Spleen (tissue), 11 donors: Measurements from ENCODE around the gene CD4. TPM values are rescaled to one million over a fixed set of nuclear protein-coding genes. Genes with fewer than 3 reads are reported as not detected.

Experiments used
- DNase-seq: peaks from one replicate; pipeline ENCODE4 v3.0.0-alpha.2; 2020
- H3K27ac ChIP-seq, 8 donors: fragments of 200-600 bp; sonication (generic) in 7 of 8; 1 replicate in 4 of 8; 2 replicates in 4 of 8; pipeline versions ENCODE4 v1.5.0 to v1.8.0; 2016 to 2021; ENCODE audit warnings: inconsistent platforms in 4 of 8, mild to moderate bottlenecking in 4 of 8, moderate library complexity in 1 of 8
- H3K27me3 ChIP-seq, 7 donors: fragments of 200-600 bp; sonication (generic) in 6 of 7; replicated peaks in 1 of 7; 1 replicate in 4 of 7; 2 replicates in 3 of 7; pipeline versions ENCODE4 v1.5.0 to v1.8.0; 2016 to 2021; ENCODE audit warnings: inconsistent platforms in 3 of 7, mild to moderate bottlenecking in 1 of 7
- H3K36me3 ChIP-seq, 6 donors: fragments of 200-600 bp; sonication (generic) in 5 of 6; 1 replicate in 4 of 6; 2 replicates in 2 of 6; pipeline versions ENCODE4 v1.5.0 to v1.8.0; 2016 to 2021; ENCODE audit warnings: inconsistent platforms in 2 of 6
- H3K4me1 ChIP-seq, 6 donors: fragments of 200-600 bp; sonication (generic) in 5 of 6; 1 replicate in 3 of 6; 2 replicates in 3 of 6; pipeline versions ENCODE4 v1.5.0 to v1.8.0; 2016 to 2021; ENCODE audit warnings: inconsistent platforms in 3 of 6
- H3K4me3 ChIP-seq, 8 donors: fragments of 200-600 bp; sonication (generic) in 7 of 8; 1 replicate in 4 of 8; 2 replicates in 4 of 8; pipeline versions ENCODE4 v1.5.0 to v1.8.0; 2016 to 2021; ENCODE audit warnings: inconsistent platforms in 4 of 8, mild to moderate bottlenecking in 4 of 8, moderate library complexity in 2 of 8
- H3K9me3 ChIP-seq, 8 donors: fragments of 200-600 bp; sonication (generic) in 7 of 8; 1 replicate in 4 of 8; 2 replicates in 4 of 8; pipeline versions ENCODE4 v1.5.0 to v1.8.0; 2016 to 2021; ENCODE audit warnings: inconsistent platforms in 4 of 8
- POLR2A ChIP-seq, 3 donors: fragments of 450-650 bp; IDR thresholded peaks; one replicate each; pipeline ENCODE4 v1.5.1; 2017; ENCODE audit warnings: antibody characterized with exemption in 3 of 3, mild to moderate bottlenecking in 1 of 3
- POLR2AphosphoS5 ChIP-seq, 3 donors: sonication (generic); formaldehyde crosslinking; IDR thresholded peaks; one replicate each; pipeline ENCODE4 v1.5.1; 2017; ENCODE audit warnings: antibody characterized with exemption in 3 of 3
- WGBS, 5 donors: extraction: QIAGEN DNeasy Blood & Tissue Kit in 3 of 5; methylation state at CpG; one replicate each; pipeline versions ENCODE4 v1.1.5 to v1.1.7; 2013 to 2018; 5-methylcytosine and 5-hydroxymethylcytosine counted together
- intact Hi-C: fragments of 100-400 bp; cut with DNase I; formaldehyde crosslinking; loops from one replicate; pipeline ENCODE4 v1.15.0; 2023; ENCODE audit warnings: low total_unique reads
- polyA plus RNA-seq, 3 donors: library from polyadenylated mRNA; stranded (reverse); fragments of 200-250 nt; gene quantifications; one replicate each; pipeline ENCODE4 v1.2.1, GENCODE V29; 2013
- total RNA-seq, 7 donors: library from RNA; depleted of rRNA in 3 of 7; stranded (reverse); fragments of >200 nt in 3 of 7; fragmentation: NEBNext Ultra II Directional in 4 of 7; extraction: Animal tissue kit (Norgen Biotek cat#: 25700) in 4 of 7; gene quantifications; one replicate each; pipeline versions ENCODE4 v1.1.0 to v1.2.1, GENCODE V29; 2016 to 2021
- TF ChIP-seq, protein P1 (sequence below), 11 experiments: fragments of 200-600 bp in 7 of 11; fragments of 450-650 bp in 4 of 11; sonication (generic) in 4 of 11; IDR thresholded peaks in 8 of 11; conservative IDR thresholded peaks in 3 of 11; 1 replicate in 7 of 11; 2 replicates in 4 of 11; pipeline versions ENCODE4 v1.4.0 to v1.8.0; 2016 to 2021; ENCODE audit warnings: antibody characterized with exemption in 11 of 11, inconsistent platforms in 4 of 11, mild to moderate bottlenecking in 1 of 11
- donor health status: healthy with polysubstance abuse.
- donor health status: DM: no; HTN: no; CAD: no; lungs with moderate emphysema.
- donor health status: DM: no; HTN: no; CAD: no.
- donor health status: Bipolar disorder and iron deficiency.
- donor health status: healthy.
- donor health status: DM: no; HTN: no; CAD: no.
- donor health status: DM: yes; HTN: yes; CAD: no.

The CD4 gene
- total and polyA plus RNA-seq, 10 donors: 21.8 to 207 (median 151) TPM

DNA sequence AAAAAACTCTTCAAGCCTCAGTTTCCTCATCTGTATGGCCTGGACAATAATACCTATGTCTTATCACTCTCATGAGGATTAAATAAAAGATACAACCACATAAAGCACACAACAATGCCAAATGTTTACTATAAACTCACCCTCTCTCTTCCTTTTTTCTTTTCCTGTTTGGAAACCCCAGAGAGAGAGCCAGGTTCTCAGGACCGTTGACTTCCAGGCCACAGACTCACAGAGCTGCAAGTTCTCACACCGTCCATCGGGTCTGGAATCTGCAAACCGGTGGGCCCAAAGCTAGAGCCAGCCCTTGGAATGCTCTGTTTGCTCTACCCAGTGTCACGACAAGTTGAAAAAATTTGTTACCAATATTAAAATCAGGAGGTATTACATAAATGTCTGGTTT lies 4.6 kb upstream of the CD4 start:
- intact Hi-C loops: no loop called here
- no peaks in the 10 kb centered on the region for H3K27me3 ChIP-seq
- H3K36me3 ChIP-seq: no peaks in the 10 kb centered on the region
- WGBS, 5 donors: 39 to 64% (median 58%) methylated on average over 5 of the region's 5 CpGs
- H3K9me3 ChIP-seq: no peaks in the 10 kb centered on the region
- TF ChIP-seq, protein P1, sequence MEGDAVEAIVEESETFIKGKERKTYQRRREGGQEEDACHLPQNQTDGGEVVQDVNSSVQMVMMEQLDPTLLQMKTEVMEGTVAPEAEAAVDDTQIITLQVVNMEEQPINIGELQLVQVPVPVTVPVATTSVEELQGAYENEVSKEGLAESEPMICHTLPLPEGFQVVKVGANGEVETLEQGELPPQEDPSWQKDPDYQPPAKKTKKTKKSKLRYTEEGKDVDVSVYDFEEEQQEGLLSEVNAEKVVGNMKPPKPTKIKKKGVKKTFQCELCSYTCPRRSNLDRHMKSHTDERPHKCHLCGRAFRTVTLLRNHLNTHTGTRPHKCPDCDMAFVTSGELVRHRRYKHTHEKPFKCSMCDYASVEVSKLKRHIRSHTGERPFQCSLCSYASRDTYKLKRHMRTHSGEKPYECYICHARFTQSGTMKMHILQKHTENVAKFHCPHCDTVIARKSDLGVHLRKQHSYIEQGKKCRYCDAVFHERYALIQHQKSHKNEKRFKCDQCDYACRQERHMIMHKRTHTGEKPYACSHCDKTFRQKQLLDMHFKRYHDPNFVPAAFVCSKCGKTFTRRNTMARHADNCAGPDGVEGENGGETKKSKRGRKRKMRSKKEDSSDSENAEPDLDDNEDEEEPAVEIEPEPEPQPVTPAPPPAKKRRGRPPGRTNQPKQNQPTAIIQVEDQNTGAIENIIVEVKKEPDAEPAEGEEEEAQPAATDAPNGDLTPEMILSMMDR (IDR thresholded peaks at IDR 0.05 in 8 of 11, conservative IDR thresholded peaks at IDR 0.05 in 3 of 11): no peak
- TF ChIP-seq POLR2A (IDR thresholded peaks at IDR 0.05) (no peak), POLR2AphosphoS5 (IDR thresholded peaks at IDR 0.05) (no peak)
- peaks cover 0 to 51% (median 24%) of the 10 kb centered on the region in 6 donors for H3K4me1 ChIP-seq
- peak overlapping the region in 2 of 8 donors; percentile 10 to 28 for H3K27ac ChIP-seq
- no peak for DNase-seq
- H3K4me3 ChIP-seq: no peak overlapping the region

DNA sequence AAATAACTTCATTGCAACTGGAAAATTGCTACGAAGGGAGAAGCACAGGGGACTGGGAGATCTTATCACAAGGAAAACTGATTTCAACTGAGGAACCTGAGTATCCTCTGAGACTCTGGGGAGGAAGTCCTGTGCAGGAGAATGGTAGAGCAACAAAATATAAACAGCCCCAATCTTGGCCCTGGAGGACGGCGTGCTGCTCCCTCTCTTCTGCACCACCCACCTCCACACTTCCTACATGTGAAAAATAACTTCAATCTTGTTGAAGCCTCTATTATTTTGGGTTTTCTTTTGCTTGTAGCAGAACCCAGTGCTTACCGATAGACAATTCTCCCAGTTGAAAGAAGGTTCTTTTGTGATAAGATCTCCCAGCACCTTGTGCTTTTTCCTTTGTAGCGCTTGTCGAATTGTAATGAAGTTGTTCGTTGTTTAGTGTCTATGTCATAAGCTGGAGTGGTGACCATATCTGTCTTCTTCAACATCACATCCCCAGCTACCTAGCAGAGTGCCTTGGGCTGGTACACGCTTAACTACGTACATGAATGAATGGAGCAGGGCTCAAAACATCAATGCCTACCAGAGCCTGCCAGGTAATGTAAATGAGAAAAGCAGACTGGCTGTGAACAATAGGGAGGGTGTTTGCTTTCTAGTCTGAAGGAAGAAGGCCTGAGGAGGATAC lies 2.8 kb upstream of the CD4 start:
- Histone ChIP-seq H3K4me1 (peaks cover 0 to 54% (median 29%) of the 10 kb centered on the region in 6 donors), H3K36me3 (no peaks in the 10 kb centered on the region), H3K4me3 (no peak overlapping the region), H3K27me3 (no peaks in the 10 kb centered on the region), H3K9me3 (no peaks in the 10 kb centered on the region), H3K27ac (peak overlapping the region in 5 of 8 donors; percentile 31 to 49 (median 43))
- TF ChIP-seq POLR2A (IDR thresholded peaks at IDR 0.05) (no peak), POLR2AphosphoS5 (IDR thresholded peaks at IDR 0.05) (no peak)
- TF ChIP-seq, protein P1 (IDR thresholded peaks at IDR 0.05 in 8 of 11, conservative IDR thresholded peaks at IDR 0.05 in 3 of 11): no peak
- WGBS, 5 donors: 51 to 65% (median 61%) methylated on average over 9 of the region's 9 CpGs
- DNase-seq: no peak
- intact Hi-C loops: no loop called here

DNA sequence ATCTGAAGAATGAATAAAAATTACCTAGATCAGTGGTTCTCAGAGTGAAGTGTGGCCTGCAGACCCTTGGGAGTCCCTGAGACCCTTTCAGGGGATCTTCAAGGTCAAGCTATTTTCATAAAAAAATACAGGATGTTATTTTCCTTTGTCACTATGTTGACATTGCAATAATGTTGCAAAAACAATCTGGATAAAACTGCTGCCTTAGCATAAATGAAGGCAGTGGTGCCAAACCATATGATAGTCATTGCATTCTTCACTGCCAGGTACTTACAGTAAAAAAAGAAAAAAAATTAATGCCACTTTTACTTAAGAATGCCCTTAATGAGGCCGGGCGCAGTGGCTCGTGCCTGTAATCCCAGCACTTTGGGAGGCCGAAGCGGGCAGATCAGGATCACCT lies 2.0 kb upstream of the CD4 start:
- H3K36me3 ChIP-seq: no peaks in the 10 kb centered on the region
- DNase-seq: peak; percentile 25
- no peak overlapping the region for H3K4me3 ChIP-seq
- no peak for TF ChIP-seq POLR2A (IDR thresholded peaks at IDR 0.05)
- TF ChIP-seq, protein P1 (IDR thresholded peaks at IDR 0.05 in 8 of 11, conservative IDR thresholded peaks at IDR 0.05 in 3 of 11): no peak
- no peak for TF ChIP-seq POLR2AphosphoS5 (IDR thresholded peaks at IDR 0.05)
- peak overlapping the region in 5 of 8 donors; percentile 31 to 49 (median 43) for H3K27ac ChIP-seq
- 88 to 96% (median 95%) methylated on average over 5 of the region's 5 CpGs for WGBS, 5 donors
- no peaks in the 10 kb centered on the region for H3K27me3 ChIP-seq
- no peaks in the 10 kb centered on the region for H3K9me3 ChIP-seq
- H3K4me1 ChIP-seq: peaks cover 0 to 60% (median 35%) of the 10 kb centered on the region in 6 donors
- intact Hi-C loops: no loop called here

DNA sequence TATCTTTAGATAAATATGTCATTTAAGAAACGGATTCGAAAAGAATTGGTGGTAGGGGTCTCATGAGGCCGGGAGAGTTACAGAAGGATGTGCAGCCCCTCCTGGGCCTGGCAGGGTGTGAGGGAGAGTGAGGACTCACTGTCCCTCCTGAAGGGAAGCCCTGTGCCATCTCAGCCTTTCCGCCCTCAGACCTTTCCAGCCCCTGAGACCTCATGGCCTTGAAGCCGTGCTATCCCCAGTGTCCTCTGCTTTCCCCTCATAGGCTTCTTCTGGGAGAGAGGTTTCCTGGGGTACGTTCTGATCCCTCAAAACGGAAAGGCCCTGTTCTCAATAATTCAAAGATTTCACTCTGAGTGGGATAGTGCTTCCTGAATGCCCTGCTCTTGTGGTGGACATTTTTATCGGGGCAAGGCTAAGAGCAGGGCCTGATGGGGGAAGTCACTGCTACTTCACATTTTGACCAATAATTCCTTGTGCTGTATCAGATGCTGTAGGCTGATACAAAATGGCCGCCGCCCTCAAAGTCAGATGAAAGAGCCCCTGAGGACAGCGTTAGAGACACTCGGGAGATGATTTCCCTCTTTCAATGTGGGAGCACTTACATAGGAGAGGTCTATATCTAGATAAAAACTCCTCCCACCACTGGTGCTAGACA lies 1.3 kb downstream of the CD4 start:
- WGBS, 5 donors: 65 to 73% (median 71%) methylated on average over 12 of the region's 12 CpGs
- Histone ChIP-seq H3K36me3 (peaks cover 0 to 10% (median under 1%) of the 10 kb centered on the region in 6 donors), H3K27me3 (peaks cover 0 to 7% (median 0%) of the 10 kb centered on the region in 7 donors), H3K4me1 (peaks cover 3 to 65% (median 41%) of the 10 kb centered on the region in 6 donors), H3K4me3 (peak overlapping the region; percentile 20 to 66 (median 43)), H3K27ac (peak overlapping the region; percentile 68 to 87 (median 80)), H3K9me3 (no peaks in the 10 kb centered on the region)
- DNase-seq: peak; percentile 62
- TF ChIP-seq POLR2A (IDR thresholded peaks at IDR 0.05): no peak
- TF ChIP-seq, protein P1 (IDR thresholded peaks at IDR 0.05 in 8 of 11, conservative IDR thresholded peaks at IDR 0.05 in 3 of 11): no peak
- no peak for TF ChIP-seq POLR2AphosphoS5 (IDR thresholded peaks at IDR 0.05)
- intact Hi-C loops: no loop called here
